GM03348 (cell line): ENCODE results near the gene TGFBI.
A peak's percentile ranks its signal among the peaks of the same experiment; 100 is the strongest.

Source experiments
- DNase-seq: peaks from one replicate; pipeline ENCODE4 v3.0.0; 2012; ENCODE audit warnings: low spot score

TGFBI gene

DNA sequence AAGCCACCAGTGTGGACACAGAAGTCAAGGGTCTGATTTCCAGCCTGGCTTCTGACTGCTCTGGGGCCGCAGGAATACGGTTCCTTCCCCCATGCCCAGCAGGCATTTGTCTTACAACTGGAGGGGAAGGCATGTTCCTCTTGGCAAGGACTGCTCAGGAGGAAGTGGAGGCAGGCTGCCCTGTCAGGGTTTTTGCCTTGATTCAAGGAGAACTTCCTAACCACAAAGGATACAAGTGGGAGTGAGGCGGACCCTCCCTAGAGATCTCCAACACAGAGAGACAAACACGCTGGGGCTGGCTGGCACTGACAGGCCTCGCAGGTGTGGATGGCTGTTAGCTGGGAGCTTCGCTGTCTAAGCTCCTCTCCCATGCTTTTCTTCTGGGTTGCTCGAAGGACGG is 19.1 kb downstream of the TGFBI start:
- DNase-seq = no peak

DNA sequence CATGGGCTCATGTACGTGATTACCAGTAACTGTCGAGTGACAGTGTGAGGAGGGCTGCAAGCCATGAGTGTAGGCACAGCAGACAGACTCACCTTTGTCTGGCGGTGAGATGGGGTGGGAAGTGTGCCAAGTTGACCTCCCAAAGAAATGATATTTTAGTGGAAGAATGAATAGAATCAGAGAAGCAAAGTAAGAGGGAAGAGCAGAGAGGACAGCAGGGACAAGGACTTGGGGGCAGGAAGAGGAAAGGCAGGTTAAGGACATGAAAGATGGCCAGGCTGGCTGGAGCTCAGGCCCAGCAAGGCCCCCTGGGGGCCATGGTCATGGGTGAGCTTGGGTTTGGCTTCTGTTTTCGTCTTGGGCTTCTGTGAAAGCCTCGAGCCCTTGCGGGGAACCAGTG is 20.2 kb downstream of the TGFBI start:
- no peak for DNase-seq

DNA sequence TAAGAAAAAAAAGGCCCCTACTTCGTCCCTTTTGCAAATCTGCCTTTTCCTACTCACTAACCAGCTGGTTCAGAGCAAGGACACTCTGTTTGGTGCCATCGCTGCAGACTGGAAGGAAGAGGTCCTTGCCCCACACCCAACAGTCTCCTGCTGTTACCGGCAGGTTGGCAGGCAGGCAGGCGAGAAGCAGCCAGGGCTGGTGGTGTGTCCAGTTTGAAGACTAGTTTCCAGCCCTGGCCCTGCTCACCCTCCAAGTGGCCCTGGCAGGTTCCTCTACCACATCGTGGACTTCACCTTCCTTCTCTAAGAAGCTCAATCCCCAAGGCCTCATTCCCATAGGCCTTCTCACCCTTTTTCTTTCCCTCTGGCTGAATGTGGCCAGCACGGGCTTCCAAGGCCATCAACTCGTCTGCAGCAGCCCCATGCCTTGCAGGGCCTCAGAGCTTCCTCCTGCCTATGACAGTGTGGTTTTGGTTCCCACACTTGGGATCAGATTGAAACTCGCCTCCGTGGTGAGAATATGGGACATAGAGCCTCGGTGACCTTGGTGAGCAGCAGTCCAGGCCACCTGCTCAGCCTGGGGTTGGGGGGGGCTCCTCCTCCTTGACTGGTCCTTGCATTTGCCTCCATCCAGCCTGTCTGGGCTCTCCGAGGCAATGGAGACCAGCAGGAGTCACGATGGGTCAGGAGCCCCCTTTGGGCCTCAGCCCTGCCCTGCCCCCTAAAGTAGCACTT is 22.9 kb downstream of the TGFBI start:
- DNase-seq = no peak

DNA sequence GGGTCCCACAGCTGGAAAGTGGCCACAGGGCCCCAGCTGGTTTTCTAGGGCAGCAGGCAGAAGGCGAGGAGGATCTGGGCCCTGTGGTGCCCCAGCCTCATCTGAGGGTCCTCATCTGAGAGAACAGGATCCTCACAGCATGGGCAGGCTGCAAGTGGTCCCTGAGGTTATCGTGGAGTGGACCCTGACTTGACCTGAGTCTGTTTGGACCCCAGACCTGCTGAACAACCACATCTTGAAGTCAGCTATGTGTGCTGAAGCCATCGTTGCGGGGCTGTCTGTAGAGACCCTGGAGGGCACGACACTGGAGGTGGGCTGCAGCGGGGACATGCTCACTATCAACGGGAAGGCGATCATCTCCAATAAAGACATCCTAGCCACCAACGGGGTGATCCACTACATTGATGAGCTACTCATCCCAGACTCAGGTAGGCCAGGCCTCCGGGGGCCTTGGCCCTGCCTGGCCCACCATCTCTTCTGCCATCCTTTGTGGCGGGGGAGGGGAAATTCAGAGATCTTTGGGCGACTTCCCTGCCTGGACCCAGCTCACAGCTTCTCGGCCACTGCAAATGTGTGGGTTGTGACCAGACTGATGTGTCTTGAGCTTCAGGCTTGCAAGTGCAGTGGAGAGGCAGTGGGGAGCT is 24.0 kb downstream of the TGFBI start:
- DNase-seq = no peak

DNA sequence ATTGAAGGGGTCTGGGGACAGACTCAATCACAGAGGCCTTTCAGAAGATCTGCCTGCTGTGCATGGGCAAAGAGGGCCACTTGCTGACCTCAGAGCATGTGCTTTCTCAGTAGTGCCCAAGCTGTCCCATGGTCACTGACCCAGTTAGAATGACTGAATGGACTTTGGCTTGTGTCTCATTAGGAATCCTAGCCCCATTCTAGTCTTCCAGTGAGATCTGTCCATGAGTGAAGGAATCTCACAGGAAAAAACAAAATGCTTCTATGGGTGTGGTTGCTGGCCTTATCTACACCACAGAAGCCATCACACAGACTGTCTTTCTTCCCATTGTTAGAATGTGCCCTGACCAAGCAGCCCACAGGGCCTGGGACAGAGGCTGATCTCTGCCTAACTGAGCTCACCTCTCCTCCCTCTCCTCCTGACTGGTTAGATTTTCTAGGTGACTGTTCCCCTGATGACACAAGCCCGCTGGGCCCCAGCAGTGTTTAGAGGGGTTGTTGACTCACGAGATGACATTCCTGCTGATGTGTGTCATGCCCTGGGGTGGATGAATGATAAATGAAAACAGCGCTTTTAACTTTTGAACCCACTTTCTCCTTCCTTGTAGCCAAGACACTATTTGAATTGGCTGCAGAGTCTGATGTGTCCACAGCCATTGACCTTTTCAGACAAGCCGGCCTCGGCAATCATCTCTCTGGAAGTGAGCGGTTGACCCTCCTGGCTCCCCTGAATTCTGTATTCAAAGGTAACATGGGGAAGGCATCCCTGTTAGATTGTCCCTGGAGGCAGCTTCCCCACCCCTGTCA is 24.8 kb downstream of the TGFBI start:
- peak; percentile 86 for DNase-seq

DNA sequence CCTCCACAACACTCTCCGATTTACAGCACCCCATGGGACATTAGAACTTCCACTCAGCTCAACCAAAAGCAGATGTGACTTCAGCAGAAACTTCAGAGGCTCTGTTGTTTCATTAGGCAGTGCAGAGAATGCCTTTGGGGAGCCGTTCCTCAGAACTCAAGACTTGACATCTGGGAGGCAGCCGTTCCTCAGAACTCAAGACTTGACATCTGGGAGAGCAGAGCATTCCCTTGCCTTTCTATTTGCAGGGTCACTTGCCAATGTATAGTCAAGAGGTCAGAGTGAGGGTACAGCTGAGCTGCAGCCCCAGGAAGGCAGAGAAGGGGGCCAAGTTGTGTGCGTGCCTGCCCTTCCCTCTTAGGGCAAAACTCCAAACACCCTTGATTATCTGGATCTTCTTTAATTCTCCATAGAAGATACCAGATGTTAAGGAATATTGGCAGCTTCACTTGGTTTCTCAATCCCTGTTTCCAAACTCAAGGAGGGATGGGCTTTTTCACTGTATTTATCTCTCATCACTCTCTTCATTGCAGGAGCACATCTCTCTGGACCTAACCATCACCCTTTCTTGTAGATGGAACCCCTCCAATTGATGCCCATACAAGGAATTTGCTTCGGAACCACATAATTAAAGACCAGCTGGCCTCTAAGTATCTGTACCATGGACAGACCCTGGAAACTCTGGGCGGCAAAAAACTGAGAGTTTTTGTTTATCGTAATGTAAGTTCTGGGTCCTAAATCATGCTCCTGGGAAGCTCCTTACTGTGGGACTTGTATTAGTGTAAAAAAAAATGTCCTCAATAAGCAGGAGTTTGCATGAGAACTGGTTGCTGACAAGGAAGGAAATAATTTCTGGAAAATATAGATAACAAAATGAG is 25.6 kb downstream of the TGFBI start:
- peak; percentile 49 for DNase-seq

DNA sequence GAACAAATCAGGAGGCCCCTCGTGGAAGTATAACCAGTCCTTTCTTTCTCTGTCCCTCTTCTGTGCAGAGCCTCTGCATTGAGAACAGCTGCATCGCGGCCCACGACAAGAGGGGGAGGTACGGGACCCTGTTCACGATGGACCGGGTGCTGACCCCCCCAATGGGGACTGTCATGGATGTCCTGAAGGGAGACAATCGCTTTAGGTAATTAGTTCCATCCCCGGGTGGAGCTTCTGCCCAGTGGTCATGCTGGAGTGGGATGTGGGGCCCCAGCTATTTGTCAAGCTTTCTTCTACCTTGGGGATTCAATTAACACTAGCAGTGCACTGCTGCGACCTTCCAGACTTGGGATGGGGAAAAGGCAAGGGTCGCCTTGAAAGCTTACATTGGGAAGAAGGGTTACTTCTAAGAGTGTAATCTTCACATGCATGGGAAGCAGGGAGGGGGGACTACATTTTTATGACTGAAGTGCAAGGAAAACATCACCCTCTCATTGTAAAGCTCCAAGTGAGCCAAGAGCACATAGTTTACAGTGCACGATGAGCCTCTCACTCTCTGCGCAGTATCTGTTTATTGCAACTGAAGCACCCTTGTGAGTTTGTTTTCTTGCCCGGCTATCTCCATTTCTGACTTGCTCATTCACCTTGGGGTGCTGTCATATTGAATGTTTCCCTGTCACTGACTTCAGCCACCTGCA is 27.0 kb downstream of the TGFBI start:
- DNase-seq = no peak

DNA sequence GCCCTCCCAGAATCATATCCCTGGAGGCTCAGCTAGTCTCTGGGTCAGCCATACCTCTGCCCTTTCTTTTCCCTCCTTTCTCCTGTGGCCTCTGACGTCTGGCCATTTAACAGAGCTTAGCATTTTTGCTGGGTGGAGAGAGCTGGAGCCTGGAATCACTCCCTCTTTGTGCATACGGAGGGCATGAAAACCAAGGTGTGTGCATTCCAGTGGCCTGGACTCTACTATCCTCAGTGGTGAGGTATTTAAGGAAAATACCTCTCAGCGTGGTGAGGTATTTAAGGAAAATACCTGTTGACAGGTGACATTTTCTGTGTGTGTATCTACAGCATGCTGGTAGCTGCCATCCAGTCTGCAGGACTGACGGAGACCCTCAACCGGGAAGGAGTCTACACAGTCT is 27.5 kb downstream of the TGFBI start:
- DNase-seq = no peak

DNA sequence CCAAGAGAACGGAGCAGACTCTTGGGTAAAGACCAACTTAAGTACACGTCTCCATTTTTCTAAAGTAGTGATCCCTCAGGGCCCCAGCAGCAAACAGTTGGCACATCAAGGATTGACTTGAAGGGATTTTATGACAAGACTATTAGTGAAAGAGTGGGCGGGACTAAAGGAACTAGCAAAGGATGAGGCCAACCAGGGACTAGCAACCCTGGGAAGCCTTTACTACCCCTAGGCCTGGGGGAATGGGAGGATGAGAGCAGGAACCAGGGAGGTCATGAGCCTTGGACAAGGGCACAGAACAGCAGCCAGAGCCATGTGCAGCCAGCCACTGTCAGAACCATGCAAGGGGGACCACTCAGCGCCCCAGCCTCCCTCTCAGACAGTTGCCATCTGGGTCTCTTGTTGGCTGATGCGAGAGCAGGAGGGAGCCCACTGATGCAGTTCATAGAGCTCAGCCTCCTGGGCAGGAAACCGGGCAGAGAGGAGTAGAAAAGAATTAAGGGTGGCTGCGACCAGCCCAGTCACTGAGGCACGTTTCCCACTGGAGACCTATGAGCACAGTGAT is 28.1 kb downstream of the TGFBI start:
- DNase-seq = no peak

DNA sequence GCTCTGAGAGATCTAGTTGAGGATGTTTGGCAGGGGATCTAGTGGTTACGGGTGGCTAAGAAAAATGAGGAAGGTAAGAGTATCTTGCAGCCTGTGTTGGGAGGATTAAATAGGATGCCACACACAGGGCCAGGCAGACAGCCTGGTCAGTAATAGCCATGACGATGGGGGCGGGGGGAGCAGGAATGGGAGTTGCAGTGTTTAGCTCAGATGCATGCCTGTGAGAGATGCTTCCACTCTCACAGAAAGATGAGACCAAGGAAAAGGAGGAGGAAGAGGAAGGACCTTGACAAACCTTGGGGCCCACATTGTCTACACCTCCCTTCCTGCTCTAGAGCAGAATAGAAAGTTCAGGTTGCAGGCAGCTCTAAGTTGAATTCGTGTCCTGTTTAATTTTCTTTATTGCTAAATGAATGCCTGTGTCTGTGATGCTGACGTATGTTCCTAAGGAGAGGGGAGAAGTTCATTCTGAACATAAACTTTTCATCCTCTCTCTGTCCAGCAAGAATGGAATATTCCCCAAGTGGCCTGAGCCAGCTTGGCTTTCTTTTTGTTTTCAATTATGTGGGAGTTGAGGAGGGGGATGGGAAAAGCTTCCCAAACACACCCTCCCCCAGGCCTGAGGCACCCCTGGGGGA is 28.7 kb downstream of the TGFBI start:
- DNase-seq = no peak

DNA sequence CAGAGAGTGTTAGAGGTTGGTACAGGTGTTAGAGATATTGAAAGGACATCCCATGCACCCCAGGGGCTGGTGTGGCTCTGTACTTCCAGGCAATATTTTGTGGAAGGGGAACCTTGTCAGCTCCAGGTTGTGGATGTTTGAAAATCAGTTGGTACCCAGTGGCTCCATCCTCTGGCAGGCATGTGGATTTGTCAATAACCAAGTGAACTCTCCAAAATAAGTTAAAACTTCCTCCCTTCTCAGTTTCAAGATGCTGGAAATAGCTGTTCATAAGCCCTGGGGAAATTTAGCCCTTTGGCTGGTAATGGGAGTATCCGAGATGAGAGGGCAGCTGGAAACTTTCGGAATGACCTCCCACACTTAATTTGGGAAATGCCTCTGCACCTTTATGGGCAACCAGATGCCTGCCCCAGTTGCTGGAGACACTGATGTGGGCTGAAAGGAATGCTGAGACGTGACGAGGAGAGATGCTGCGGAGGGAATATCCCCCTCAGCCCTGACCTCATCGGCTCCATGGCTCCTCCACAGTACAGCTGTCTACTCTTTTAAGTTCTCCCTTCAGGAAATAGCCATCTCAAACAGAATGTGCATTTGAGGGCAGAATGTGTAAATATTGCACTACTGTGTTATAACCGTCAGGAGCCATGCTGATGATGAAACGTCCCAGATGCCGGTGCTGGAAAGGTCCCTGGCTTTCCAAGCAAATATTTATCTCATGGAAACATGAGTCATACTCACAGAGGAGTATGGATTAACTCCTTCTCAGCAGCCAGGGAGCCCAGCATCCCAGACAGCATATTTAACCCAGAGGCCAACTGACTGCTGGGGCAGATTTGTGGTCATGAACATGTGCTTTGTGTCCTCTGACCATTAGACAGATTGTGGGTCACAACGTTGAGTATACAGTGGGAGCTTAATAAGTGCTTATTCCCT is 29.5 kb downstream of the TGFBI start:
- peak; percentile 86 for DNase-seq

DNA sequence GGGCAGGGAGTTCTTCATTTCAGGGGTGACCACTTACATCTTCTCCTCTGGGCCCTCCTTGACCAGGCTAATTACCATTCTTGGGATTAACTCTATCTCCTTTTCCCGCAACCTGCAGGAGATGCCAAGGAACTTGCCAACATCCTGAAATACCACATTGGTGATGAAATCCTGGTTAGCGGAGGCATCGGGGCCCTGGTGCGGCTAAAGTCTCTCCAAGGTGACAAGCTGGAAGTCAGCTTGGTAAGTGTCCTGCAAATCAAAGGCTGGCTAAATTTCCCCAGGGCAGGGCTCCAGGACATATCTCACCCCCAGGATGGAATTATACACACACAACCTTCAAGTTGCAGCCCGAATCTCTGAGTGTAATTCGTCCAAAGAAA is 30.2 kb downstream of the TGFBI start:
- DNase-seq = no peak

DNA sequence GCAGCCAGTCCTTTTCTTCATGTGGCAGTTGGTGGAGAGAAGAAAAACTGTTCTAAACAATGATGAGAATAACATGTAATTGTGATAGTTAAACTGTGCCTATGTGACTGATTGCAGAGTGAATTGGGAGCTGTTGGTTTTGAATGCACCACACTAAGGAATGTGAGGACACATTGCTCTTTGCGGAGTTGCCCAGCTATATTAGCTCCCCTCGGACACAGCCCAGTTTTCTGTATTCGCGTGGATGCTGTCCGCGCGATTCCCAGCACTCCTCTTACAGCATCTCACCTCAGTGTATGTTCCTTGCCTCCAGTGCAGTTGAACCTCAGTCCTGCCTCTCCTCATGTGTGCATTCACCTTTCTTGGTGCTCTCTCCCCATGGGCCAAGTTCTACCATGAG is 32.2 kb downstream of the TGFBI start:
- DNase-seq = no peak

DNA sequence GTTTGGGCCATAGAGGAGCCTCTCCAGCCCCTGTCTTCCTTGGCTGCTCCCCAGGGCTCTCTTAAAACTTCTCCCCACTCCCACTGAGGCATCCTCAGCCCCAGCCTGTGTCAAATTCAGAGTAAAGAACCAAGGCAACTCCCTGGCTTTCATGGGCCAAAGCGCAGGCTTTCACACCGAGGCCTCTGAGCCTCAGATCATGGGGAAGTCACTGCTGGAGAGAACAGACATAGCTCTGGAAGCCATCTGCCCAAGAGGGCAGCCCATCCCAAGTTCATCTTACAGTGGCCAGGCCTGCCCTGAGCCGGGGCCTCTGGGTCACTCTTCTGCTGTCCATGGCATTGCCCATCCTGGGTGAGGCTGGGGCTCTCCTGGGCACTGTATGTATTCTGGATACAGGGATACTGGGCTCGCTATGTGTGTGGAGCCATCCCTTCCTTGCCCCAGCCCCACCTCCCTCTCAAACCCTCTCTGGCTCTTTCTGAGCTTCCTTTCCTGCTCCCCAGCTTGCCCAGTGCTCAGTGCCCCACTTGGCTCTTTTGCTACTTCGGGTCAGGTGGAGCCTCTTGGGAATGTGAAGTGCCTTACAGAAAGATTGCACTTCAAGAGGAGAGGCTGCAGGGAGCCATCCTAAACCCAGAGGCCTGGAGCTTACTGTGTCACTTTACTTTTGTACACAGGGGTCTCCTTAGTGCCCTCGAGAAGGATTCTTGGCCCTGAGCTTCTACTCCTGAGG is 33.0 kb downstream of the TGFBI start:
- DNase-seq = no peak

DNA sequence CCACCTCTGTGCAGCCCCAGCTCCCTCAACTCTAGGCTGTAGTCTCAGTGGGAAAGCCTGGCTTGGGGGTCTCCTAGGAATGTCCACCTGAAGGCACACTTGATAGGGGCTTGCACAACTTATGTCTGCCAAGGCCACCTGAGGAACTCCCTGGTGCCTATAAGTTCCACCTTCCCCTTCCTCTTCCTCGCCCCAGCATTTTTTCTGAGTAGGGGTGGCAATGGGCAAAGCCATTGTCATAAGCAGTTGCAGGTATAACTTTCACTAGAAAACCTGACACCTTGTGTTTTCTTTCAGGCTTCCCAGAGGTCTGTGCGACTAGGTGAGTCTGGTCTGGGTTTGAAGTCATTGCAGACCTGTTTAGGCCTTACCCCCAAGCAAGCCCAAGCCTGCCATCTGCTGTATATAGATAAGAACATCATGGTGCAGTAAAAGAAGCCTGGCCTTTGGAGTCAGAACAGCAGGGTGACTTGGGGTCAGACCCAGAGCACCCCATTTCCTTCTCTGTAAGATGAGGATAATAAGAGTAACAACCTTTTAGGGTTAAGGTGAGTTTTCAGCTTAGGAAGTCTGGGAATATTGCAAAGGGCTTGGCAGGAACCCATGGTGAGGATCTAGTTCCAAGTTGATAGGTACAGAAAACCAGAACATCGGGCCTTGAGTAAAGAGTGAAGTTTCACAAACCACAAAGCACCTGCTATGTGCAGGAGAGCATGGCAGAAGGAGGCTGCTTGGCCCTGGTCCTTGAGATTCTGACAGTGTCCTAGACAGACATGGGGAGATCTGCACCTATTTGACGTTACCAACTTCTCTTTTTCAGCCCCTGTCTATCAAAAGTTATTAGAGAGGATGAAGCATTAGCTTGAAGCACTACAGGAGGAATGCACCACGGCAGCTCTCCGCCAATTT is 33.8 kb downstream of the TGFBI start:
- DNase-seq = peak; percentile 23

DNA sequence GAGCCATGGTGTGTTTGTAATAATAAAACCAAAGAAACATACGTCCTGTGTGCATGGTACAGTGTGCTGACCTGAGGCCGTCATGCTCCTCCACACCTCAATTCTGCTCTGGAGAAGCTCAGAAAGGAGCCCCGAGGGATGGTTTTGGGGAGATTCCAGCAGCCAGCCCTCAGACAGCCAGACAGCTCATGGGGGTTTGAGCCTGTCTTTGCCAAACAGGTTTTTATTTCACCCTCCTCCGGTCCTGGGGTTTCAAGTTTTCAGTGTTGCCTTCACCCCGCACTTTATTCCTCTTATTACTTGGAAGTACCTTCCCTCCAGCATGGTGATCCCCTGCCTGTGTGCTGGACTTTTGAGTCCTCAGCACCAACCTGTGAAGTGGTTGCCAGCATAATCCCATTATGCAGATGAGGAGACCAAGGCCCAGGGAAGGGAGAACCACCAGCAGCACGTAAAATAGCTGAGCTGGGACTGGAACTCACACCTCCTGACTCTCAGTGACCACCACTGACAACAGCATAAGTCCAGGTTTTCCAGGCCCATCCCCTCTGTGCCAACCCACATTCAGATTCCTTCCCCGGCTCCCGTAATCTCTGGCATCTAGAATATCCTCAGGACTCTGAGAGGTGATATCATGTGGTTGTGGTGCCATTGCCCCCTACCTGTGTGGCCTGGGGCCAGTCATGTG is 35.1 kb downstream of the TGFBI start:
- no peak for DNase-seq

DNA sequence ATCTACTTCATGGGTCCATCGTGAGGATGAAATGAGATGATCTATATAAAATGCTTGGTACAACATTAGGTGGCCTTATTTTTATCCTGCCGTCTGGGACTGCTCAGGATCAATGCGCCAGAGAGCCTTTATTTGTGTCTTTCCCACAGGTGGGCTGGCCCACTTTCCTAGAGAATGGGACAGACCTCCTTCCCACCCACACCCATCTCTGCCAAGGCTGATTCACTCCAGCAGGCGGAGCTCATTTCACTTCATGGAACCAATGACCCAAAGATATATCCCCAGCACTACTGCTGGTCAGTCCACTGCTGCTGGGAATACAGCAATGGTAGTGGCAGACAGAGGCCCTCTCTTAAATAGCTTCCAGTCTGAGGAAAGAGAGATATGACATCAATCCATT is 35.7 kb downstream of the TGFBI start:
- no peak for DNase-seq
